Common myeloid progenitor, CD34-positive (primary cell): ENCODE measurements around the gene WDR83.
A peak's percentile ranks its signal among the peaks of the same experiment; 100 is the strongest.
"Not testable (repeated sequence)": the region's sequence is repeated elsewhere in the genome, so short reads cannot be mapped to it uniquely, and the experiment has no call there.

Experiments used
- CTCF ChIA-PET: fragments of 350-600 bp; sonication (Branson Sonifier 250); formaldehyde crosslinking; loops from one replicate; lab custom pipeline; 2021; ENCODE audit warnings: antibody characterized with exemption; lab: Charles Lee
- POLR2A ChIA-PET: fragments of 350-600 bp; sonication (Branson Sonifier 250); formaldehyde crosslinking; loops from one replicate; lab custom pipeline; 2021; ENCODE audit warnings: antibody characterized with exemption; lab: Charles Lee
- DNase-seq, 3 donors: peaks; one replicate each; pipeline versions ENCODE4 v3.0.0 to v3.0.0-alpha.2; 2013
- H3K27ac ChIP-seq, 2 experiments: 1 replicate in 1 of 2; 2 replicates in 1 of 2; pipeline ENCODE4 v1.7.0; 2013; ENCODE audit warnings: inconsistent platforms in 2 of 2, low read length in 2 of 2, mild to moderate bottlenecking in 2 of 2, low read depth in 1 of 2, moderate library complexity in 1 of 2; ENCODE audit not compliant: severe bottlenecking in 2 of 2, insufficient read depth in 1 of 2, poor library complexity in 1 of 2
- H3K27me3 ChIP-seq, 5 experiments: replicated peaks in 2 of 5; 1 replicate in 3 of 5; 2 replicates in 2 of 5; pipeline versions ENCODE4 v1.6.1 to v1.7.0; 2013; ENCODE audit warnings: low read length in 4 of 5, mild to moderate bottlenecking in 2 of 5, moderate library complexity in 2 of 5, inconsistent platforms in 1 of 5; ENCODE audit not compliant: insufficient read depth in 5 of 5, control insufficient read depth in 4 of 5
- H3K36me3 ChIP-seq, 4 experiments: 1 replicate in 2 of 4; 2 replicates in 2 of 4; pipeline versions ENCODE4 v1.6.1 to v1.7.0; 2013; ENCODE audit warnings: low read length in 3 of 4, control low read depth in 1 of 4, mild to moderate bottlenecking in 1 of 4; ENCODE audit not compliant: control insufficient read depth in 4 of 4, insufficient read depth in 4 of 4
- H3K4me1 ChIP-seq, 4 experiments: 1 replicate in 3 of 4; 2 replicates in 1 of 4; pipeline versions ENCODE4 v1.6.1 to v1.7.1; 2013; ENCODE audit warnings: low read length in 3 of 4, mild to moderate bottlenecking in 3 of 4, control low read depth in 1 of 4, inconsistent platforms in 1 of 4, moderate library complexity in 1 of 4; ENCODE audit not compliant: control insufficient read depth in 4 of 4, insufficient read depth in 4 of 4; ENCODE audit errors: control extremely low read depth in 1 of 4
- H3K4me3 ChIP-seq, 7 experiments: 1 replicate in 4 of 7; 2 replicates in 3 of 7; pipeline versions ENCODE4 v1.5.1 to v1.7.0; 2013; ENCODE audit warnings: mild to moderate bottlenecking in 7 of 7, low read length in 6 of 7, moderate library complexity in 6 of 7, inconsistent platforms in 2 of 7, low read depth in 2 of 7, control low read depth in 1 of 7; ENCODE audit not compliant: insufficient read depth in 4 of 7, control insufficient read depth in 1 of 7; ENCODE audit errors: extremely low read depth in 1 of 7
- H3K9me3 ChIP-seq, 5 experiments: 1 replicate in 4 of 5; 2 replicates in 1 of 5; pipeline versions ENCODE4 v1.6.1 to v1.7.1; 2013; ENCODE audit warnings: low read length in 4 of 5, mild to moderate bottlenecking in 2 of 5, inconsistent platforms in 1 of 5, low read depth in 1 of 5, moderate library complexity in 1 of 5; ENCODE audit not compliant: control insufficient read depth in 4 of 5, insufficient read depth in 2 of 5; ENCODE audit errors: control extremely low read depth in 1 of 5
- WGBS: methylation state at CpG from one replicate; pipeline ENCODE4 v1.1.5; 2013; ENCODE audit not compliant: insufficient coverage; 5-methylcytosine and 5-hydroxymethylcytosine counted together

The WDR83 gene

DNA sequence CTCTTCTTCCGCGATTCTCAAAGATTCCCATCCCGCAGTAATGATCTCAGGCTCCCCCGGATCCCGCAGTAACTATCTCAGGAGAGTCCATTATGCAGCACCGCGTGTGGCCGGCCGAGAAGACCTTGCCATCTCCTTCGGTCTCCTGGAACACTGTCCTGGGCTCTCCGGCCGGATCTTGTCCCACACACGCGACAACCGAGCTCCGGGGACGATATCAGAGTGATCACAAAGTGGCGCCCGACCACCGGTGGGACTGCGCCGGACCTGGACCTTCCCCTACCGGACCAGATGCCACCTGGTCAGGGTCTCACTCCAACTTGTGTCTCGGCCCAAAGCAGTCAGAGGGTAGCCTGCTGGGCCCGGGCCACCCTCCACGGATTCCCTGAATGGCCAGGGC is 24.1 kb upstream of the WDR83 start:
- Histone ChIP-seq H3K27me3 (no peaks in the 10 kb centered on the region), H3K36me3 (peaks cover 0 to 20% (median under 1%) of the 10 kb centered on the region in 4 experiments), H3K9me3 (no peaks in the 10 kb centered on the region), H3K27ac (no peak overlapping the region), H3K4me3 (no peak overlapping the region), H3K4me1 (peaks cover 0 to 11% (median 8%) of the 10 kb centered on the region in 4 experiments)
- no peak for DNase-seq
- 98% methylated on average over 26 of the region's 26 CpGs for WGBS
- ChIA-PET CTCF (interaction anchor here (0.7 to 1.6 kb wide), 2 partner anchors 13 to 29 kb away, joined by 3 read pairs; no protein-coding TSS in a partner anchor), POLR2A (interaction anchor here (0.6 kb wide), 1 partner anchor 225 kb away, joined by 3 read pairs; no protein-coding TSS in a partner anchor)

DNA sequence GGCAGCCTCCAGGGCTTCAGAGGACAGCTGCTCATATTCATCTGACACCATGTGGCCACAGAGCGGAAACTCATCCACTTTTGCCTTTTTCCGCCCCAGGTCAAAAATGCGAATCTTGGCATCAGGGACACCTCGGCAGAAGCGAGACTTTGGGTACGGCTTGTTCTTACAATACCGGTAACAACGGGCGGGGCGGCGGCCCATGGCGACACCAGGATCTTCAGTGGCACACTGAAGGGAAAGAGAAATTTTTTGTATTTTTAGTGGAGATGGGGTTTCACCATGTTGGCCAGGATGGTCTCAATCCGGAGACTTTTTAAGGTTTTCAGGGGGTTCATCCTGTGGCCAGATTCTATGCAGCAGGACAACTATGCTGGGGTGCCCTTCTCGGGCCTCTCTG is 22.9 kb upstream of the WDR83 start:
- H3K36me3 ChIP-seq, result peaks cover 0 to 23% (median under 1%) of the 10 kb centered on the region in 4 experiments
- H3K4me1 ChIP-seq, result peaks cover 0 to 18% (median 12%) of the 10 kb centered on the region in 4 experiments
- H3K4me3 ChIP-seq, H3K27me3 ChIP-seq, POLR2A ChIA-PET, CTCF ChIA-PET, H3K27ac ChIP-seq, DNase-seq, H3K9me3 ChIP-seq: not testable (repeated sequence)
- 98% methylated on average over 7 of the region's 14 CpGs for WGBS

GRCh38 chr19:12646551-12646950 is 20.1 kb upstream of the WDR83 start:
- no peak overlapping the region for H3K4me3 ChIP-seq
- H3K36me3 ChIP-seq, result peaks cover 0 to 38% (median 7%) of the 10 kb centered on the region in 4 experiments
- no peaks in the 10 kb centered on the region for H3K9me3 ChIP-seq
- H3K4me1 ChIP-seq, result peaks cover 0 to 10% (median 3%) of the 10 kb centered on the region in 4 experiments
- POLR2A ChIA-PET, result no interaction called here
- H3K27me3 ChIP-seq, result no peaks in the 10 kb centered on the region
- no peak for DNase-seq
- 98% methylated on average over 6 of the region's 10 CpGs for whole genome bisulfite sequencing
- no peak overlapping the region for H3K27ac ChIP-seq
- CTCF ChIA-PET, result no interaction called here

DNA sequence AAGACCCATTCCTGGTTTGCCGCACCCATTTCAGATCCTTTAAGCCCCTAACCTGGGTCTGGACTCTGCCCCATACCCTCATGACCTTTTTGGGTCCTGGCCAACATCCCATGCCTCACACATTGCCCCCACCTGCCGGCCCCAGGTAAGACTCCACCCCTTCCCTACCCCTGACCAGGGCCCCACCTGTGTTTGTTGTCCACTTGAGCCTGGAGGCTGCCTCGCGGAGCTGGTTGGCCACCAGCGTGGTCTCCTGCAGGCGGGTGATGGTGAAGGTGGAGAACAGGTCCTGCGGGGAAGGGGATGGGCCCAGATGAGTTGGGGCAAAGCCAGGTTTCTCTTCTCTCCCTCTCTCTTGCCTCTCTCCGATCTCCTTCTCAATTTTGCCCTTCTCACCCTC is 19.6 kb upstream of the WDR83 start:
- CTCF ChIA-PET, result interaction anchor here (1.1 kb wide), 1 partner anchor 29 kb away, joined by 3 read pairs; no protein-coding TSS in a partner anchor
- WGBS, result 97% methylated on average over 5 of the region's 8 CpGs
- H3K9me3 ChIP-seq, result no peaks in the 10 kb centered on the region
- H3K36me3 ChIP-seq, result peaks cover 0 to 43% (median 12%) of the 10 kb centered on the region in 4 experiments
- no peak overlapping the region for H3K4me3 ChIP-seq
- H3K27me3 ChIP-seq, result no peaks in the 10 kb centered on the region
- peaks cover 0 to 10% (median 3%) of the 10 kb centered on the region in 4 experiments for H3K4me1 ChIP-seq
- DNase-seq, result no peak
- H3K27ac ChIP-seq, result no peak overlapping the region
- POLR2A ChIA-PET, result no interaction called here

- CTCF ChIA-PET, result interaction anchor here (1.1 kb wide), 1 partner anchor 29 kb away, joined by 3 read pairs; no protein-coding TSS in a partner anchor
- WGBS, result 43% methylated on average over 22 of the region's 31 CpGs
These were observed 19.0 kb upstream of the WDR83 start for GRCh38 chr19:12647490-12648071.

DNA sequence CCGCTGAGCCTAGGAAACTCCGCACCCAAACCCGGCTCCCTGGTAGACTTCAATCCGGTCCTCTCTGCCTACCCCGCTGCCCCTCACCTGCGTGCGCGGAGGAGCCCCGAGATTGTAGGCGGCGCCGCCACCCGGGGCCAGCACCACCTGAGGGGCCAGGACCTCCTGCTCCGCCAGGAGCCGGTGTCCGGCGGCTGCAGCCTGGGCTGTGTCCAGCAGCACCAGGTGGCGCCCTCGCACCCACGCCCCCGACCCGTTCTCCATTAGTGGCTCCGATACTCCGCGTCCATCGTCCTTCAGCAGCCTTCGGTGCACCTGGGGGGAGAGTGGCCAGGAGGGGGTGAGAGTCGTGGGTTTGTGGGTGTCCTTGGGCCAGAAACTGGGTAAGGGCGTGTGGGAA is 18.5 kb upstream of the WDR83 start:
- H3K27me3 ChIP-seq, result no peaks in the 10 kb centered on the region
- peaks cover 0 to 46% (median 13%) of the 10 kb centered on the region in 4 experiments for H3K36me3 ChIP-seq
- no peak overlapping the region for H3K27ac ChIP-seq
- CTCF ChIA-PET, result interaction anchor here (1.1 kb wide), 1 partner anchor 30 kb away, joined by 3 read pairs; no protein-coding TSS in a partner anchor
- peaks cover 0 to 10% (median 3%) of the 10 kb centered on the region in 4 experiments for H3K4me1 ChIP-seq
- H3K9me3 ChIP-seq, result no peaks in the 10 kb centered on the region
- POLR2A ChIA-PET, result interaction anchor here (1.4 kb wide), 1 partner anchor 17 kb away, joined by 3 read pairs; no protein-coding TSS in a partner anchor
- no peak for DNase-seq
- WGBS, result 40% methylated on average over 26 of the region's 29 CpGs
- peak overlapping the region in 4 of 7 experiments; percentile 10 to 67 (median 49) for H3K4me3 ChIP-seq

More at GRCh38 chr19:12647490-12648071, 19.0 kb upstream of the WDR83 start:
- POLR2A ChIA-PET, result interaction anchor here (0.6 to 1.4 kb wide), 2 partner anchors 18 to 376 kb away, joined by 3 read pairs; no protein-coding TSS in a partner anchor
- peaks cover 0 to 46% (median 13%) of the 10 kb centered on the region in 4 experiments for H3K36me3 ChIP-seq
- peak in 2 of 3 donors; percentile 67 to 69 for DNase-seq
- H3K9me3 ChIP-seq, result no peaks in the 10 kb centered on the region
- H3K4me3 ChIP-seq, result peak overlapping the region in 4 of 7 experiments; percentile 10 to 67 (median 49)
- no peak overlapping the region for H3K27ac ChIP-seq
- H3K27me3 ChIP-seq, result no peaks in the 10 kb centered on the region
- peaks cover 0 to 10% (median 3%) of the 10 kb centered on the region in 4 experiments for H3K4me1 ChIP-seq

DNA sequence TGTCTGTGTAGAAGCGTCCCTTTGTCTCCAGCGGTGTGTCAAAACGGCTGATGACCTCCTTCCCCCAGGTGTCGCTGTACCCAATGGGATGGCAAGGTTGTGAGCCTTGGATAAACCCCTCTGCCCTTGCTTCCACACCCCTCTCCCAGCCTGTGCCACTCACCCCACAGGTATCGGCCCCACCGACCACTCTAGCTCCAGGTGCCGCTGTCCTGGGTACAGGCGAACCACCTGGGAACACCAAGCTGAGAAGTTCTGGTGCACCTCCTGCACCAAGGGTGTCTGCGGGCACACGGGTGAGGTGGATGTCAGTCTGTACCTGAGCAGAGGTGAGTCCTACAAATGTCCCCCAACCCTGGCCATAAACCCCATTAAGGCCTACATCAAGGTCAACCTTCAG is 16.7 kb upstream of the WDR83 start:
- peaks cover 7 to 43% (median 16%) of the 10 kb centered on the region in 4 experiments for H3K36me3 ChIP-seq

More for the DNA sequence above, 16.7 kb upstream of the WDR83 start:
- Histone ChIP-seq H3K27me3 (no peaks in the 10 kb centered on the region), H3K9me3 (no peaks in the 10 kb centered on the region), H3K4me3 (no peak overlapping the region), H3K4me1 (peaks cover 0 to 10% (median 3%) of the 10 kb centered on the region in 4 experiments), H3K27ac (no peak overlapping the region)
- POLR2A ChIA-PET, result no interaction called here
- CTCF ChIA-PET, result interaction anchor here (2.1 kb wide), 1 partner anchor 13 kb away, joined by 6 read pairs; no protein-coding TSS in a partner anchor
- no peak for DNase-seq
- 100% methylated on average over 9 of the region's 10 CpGs for WGBS
